Subcutaneous abdominal adipose tissue (tissue), 5 donors: Measurements from ENCODE around the gene PPP2R2D.

Experiments
- H3K27ac ChIP-seq: one replicate; pipeline ENCODE4 v1.7.0; 2013; ENCODE audit warnings: low read depth, mild to moderate bottlenecking, inconsistent platforms, low read length, moderate library complexity
- H3K27me3 ChIP-seq, 5 donors: one replicate each; pipeline ENCODE4 v1.7.0; 2013; ENCODE audit warnings: low read length in 5 of 5, inconsistent platforms in 1 of 5; ENCODE audit not compliant: control insufficient read depth in 5 of 5, insufficient read depth in 4 of 5
- H3K36me3 ChIP-seq, 5 donors: one replicate each; pipeline ENCODE4 v1.7.0; 2013; ENCODE audit warnings: low read length in 5 of 5; ENCODE audit not compliant: control insufficient read depth in 5 of 5, insufficient read depth in 5 of 5
- H3K4me1 ChIP-seq, 5 donors: one replicate each; pipeline ENCODE4 v1.7.0; 2013; ENCODE audit warnings: low read length in 5 of 5, mild to moderate bottlenecking in 3 of 5, moderate library complexity in 1 of 5; ENCODE audit not compliant: control insufficient read depth in 5 of 5, insufficient read depth in 5 of 5
- H3K4me3 ChIP-seq, 5 donors: one replicate each; pipeline ENCODE4 v1.7.0; 2013; ENCODE audit warnings: low read length in 5 of 5, low read depth in 1 of 5
- H3K9ac ChIP-seq, 5 donors: one replicate each; pipeline ENCODE4 v1.7.0; 2013; ENCODE audit warnings: low read length in 5 of 5, mild to moderate bottlenecking in 4 of 5, moderate library complexity in 3 of 5
- H3K9me3 ChIP-seq, 5 donors: one replicate each; pipeline ENCODE4 v1.7.0; 2013; ENCODE audit warnings: low read length in 5 of 5; ENCODE audit not compliant: control insufficient read depth in 5 of 5
- donor health status: healthy.
- donor health status: healthy.
- donor health status: healthy.
- donor health status: healthy.
- donor health status: healthy.

Gene PPP2R2D

GRCh38 chr10:131897297-131897899 lies 3.4 kb upstream of the PPP2R2D start:
- H3K27me3 ChIP-seq, result peaks cover 5 to 26% (median 20%) of the 10 kb centered on the region in 5 donors
- no peaks in the 10 kb centered on the region for H3K9me3 ChIP-seq
- no peak overlapping the region for H3K9ac ChIP-seq
- H3K4me3 ChIP-seq, result no peak overlapping the region
- no peak overlapping the region for H3K27ac ChIP-seq
- H3K4me1 ChIP-seq, result peaks cover 4 to 17% (median 15%) of the 10 kb centered on the region in 5 donors
- H3K36me3 ChIP-seq, result no peaks in the 10 kb centered on the region

- no peak overlapping the region for H3K27ac ChIP-seq
- no peak overlapping the region for H3K9ac ChIP-seq
- no peaks in the 10 kb centered on the region for H3K9me3 ChIP-seq
- H3K27me3 ChIP-seq, result peaks cover 4 to 19% (median 15%) of the 10 kb centered on the region in 5 donors
- no peak overlapping the region for H3K4me3 ChIP-seq
- H3K36me3 ChIP-seq, result no peaks in the 10 kb centered on the region
- peaks cover 4 to 22% (median 20%) of the 10 kb centered on the region in 5 donors for H3K4me1 ChIP-seq
These were observed 2.7 kb upstream of the PPP2R2D start for GRCh38 chr10:131898061-131898460.

DNA sequence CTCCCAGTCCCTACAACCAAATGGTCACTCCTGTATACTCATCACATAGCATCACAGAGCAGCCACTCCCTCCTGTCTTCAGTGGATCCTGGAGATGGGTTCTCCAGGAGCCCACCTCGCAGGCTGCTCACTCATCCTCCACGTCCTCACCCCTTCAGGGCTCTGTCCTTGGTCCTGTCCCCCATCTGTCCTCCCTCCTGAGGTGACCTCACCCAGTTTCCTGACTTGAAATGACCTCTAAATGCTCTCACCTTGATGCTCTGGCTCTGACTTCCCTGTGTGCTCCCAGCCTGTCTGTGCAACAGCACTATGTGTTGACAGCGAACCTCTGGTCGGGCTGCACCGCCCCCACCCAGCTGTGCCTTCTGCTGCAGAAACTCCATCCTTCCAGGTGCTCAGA lies 2.1 kb upstream of the PPP2R2D start:
- H3K27ac ChIP-seq, result no peak overlapping the region
- H3K9ac ChIP-seq, result no peak overlapping the region
- H3K27me3 ChIP-seq, result peaks cover 4 to 13% (median 9%) of the 10 kb centered on the region in 5 donors
- no peaks in the 10 kb centered on the region for H3K9me3 ChIP-seq
- no peaks in the 10 kb centered on the region for H3K36me3 ChIP-seq
- H3K4me1 ChIP-seq, result peaks cover 5 to 29% (median 22%) of the 10 kb centered on the region in 5 donors
- H3K4me3 ChIP-seq, result no peak overlapping the region

- Histone ChIP-seq H3K4me3 (no peak overlapping the region), H3K9ac (no peak overlapping the region), H3K27me3 (peaks cover 4 to 11% (median 7%) of the 10 kb centered on the region in 5 donors), H3K4me1 (peaks cover 5 to 32% (median 23%) of the 10 kb centered on the region in 5 donors), H3K9me3 (no peaks in the 10 kb centered on the region), H3K36me3 (no peaks in the 10 kb centered on the region), H3K27ac (no peak overlapping the region)
These were observed 1.6 kb upstream of the PPP2R2D start for GRCh38 chr10:131899116-131899690.

GRCh38 chr10:131899695-131900349 lies 986 bp upstream of the PPP2R2D start:
- no peaks in the 10 kb centered on the region for H3K9me3 ChIP-seq
- H3K9ac ChIP-seq, result peak overlapping the region in 3 of 5 donors; percentile 51 to 78 (median 59)
- H3K36me3 ChIP-seq, result no peaks in the 10 kb centered on the region
- H3K27ac ChIP-seq, result peak overlapping the region; percentile 50
- peaks cover 5 to 36% (median 26%) of the 10 kb centered on the region in 5 donors for H3K4me1 ChIP-seq
- peaks cover 4 to 11% (median 7%) of the 10 kb centered on the region in 5 donors for H3K27me3 ChIP-seq
- peak overlapping the region; percentile 71 to 80 (median 75) for H3K4me3 ChIP-seq

- Histone ChIP-seq H3K27ac (peak overlapping the region; percentile 86), H3K4me3 (peak overlapping the region; percentile 54 to 86 (median 77)), H3K27me3 (peaks cover 4 to 11% (median 6%) of the 10 kb centered on the region in 5 donors), H3K36me3 (peaks cover 0 to 9% (median 7%) of the 10 kb centered on the region in 5 donors), H3K9ac (peak overlapping the region; percentile 81 to 95 (median 92)), H3K4me1 (peaks cover 5 to 45% (median 38%) of the 10 kb centered on the region in 5 donors), H3K9me3 (no peaks in the 10 kb centered on the region)
These were observed 497 bp downstream of the PPP2R2D start for GRCh38 chr10:131901181-131901829.

- no peaks in the 10 kb centered on the region for H3K9me3 ChIP-seq
- H3K36me3 ChIP-seq, result peaks cover 0 to 9% (median 7%) of the 10 kb centered on the region in 5 donors
- H3K4me3 ChIP-seq, result peak overlapping the region; percentile 54 to 86 (median 77)
- peak overlapping the region; percentile 81 to 95 (median 92) for H3K9ac ChIP-seq
- peaks cover 5 to 45% (median 38%) of the 10 kb centered on the region in 5 donors for H3K4me1 ChIP-seq
- H3K27ac ChIP-seq, result peak overlapping the region; percentile 86
- peaks cover 4 to 11% (median 6%) of the 10 kb centered on the region in 5 donors for H3K27me3 ChIP-seq
These were observed 1.4 kb downstream of the PPP2R2D start for GRCh38 chr10:131902211-131902610.

DNA sequence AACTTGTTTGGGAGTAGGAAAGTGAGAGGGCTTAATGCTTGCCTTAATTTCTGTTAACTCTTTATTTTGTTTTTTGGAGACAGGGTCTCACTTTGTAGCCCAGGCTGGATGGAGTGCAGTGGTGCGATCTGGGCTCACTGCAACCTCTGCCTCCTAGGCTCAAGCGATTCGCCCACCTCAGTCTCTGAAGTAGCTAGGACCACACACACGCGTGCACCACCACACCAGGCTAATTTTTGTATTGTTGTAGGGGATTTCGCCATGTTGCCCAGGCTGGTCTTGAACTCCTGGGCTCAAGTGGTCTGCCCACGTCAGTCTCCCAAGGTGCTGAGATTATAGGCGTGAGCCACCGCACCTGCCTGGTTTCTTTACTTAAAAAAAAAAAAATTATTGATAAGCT lies 1.9 kb downstream of the PPP2R2D start:
- Histone ChIP-seq H3K9ac (peak overlapping the region in 2 of 5 donors; percentile 25 to 95), H3K36me3 (peaks cover 0 to 9% (median 7%) of the 10 kb centered on the region in 5 donors), H3K27ac (peak overlapping the region; percentile 86), H3K4me3 (peak overlapping the region in 4 of 5 donors; percentile 21 to 80 (median 56)), H3K27me3 (peaks cover 4 to 11% (median 6%) of the 10 kb centered on the region in 5 donors), H3K4me1 (peaks cover 5 to 45% (median 38%) of the 10 kb centered on the region in 5 donors), H3K9me3 (no peaks in the 10 kb centered on the region)

GRCh38 chr10:131905267-131905571 lies 4.4 kb downstream of the PPP2R2D start:
- Histone ChIP-seq H3K27ac (no peak overlapping the region), H3K9me3 (no peaks in the 10 kb centered on the region), H3K9ac (no peak overlapping the region), H3K4me3 (no peak overlapping the region), H3K36me3 (peaks cover 0 to 26% (median 9%) of the 10 kb centered on the region in 5 donors), H3K4me1 (peaks cover 5 to 50% (median 38%) of the 10 kb centered on the region in 5 donors), H3K27me3 (no peaks in the 10 kb centered on the region)
